Fibroblast of villous mesenchyme (primary cell): ENCODE measurements around the gene CLIC3. TPM values are rescaled to one million over a fixed set of nuclear protein-coding genes. Genes with fewer than 3 reads are reported as not detected.

Experiments used
- DNase-seq: peaks from one replicate; pipeline ENCODE4 v3.0.0-alpha.2; 2010; ENCODE audit warnings: low read depth
- H3K4me3 ChIP-seq: 2 replicates; pipeline ENCODE4 v1.5.1; 2011; ENCODE audit warnings: low read depth, mild to moderate bottlenecking, low read length
- CTCF ChIP-seq: IDR thresholded peaks from 2 replicates; pipeline ENCODE4 v1.5.1; 2012; ENCODE audit warnings: low read depth, mild to moderate bottlenecking, low read length; ENCODE audit not compliant: insufficient read depth
- total RNA-seq: library from RNA; depleted of rRNA; stranded (reverse); fragments of >200 nt; gene quantifications from 2 replicates; pipeline ENCODE4 v1.2.3, GENCODE V29; 2012

The CLIC3 gene
- total RNA-seq, 1 donor, result 43.2 TPM

GRCh38 chr9:136956604-136957003 is 39.8 kb downstream of the CLIC3 start:
- no peak for DNase-seq
- no peak for TF ChIP-seq CTCF
- no peak overlapping the region for H3K4me3 ChIP-seq

- H3K4me3 ChIP-seq, result no peak overlapping the region
- DNase-seq, result no peak
- TF ChIP-seq CTCF, result no peak
Observed at GRCh38 chr9:136955943-136956335, 40.4 kb downstream of the CLIC3 start.

GRCh38 chr9:136955202-136955942 is 41.0 kb downstream of the CLIC3 start:
- no peak overlapping the region for H3K4me3 ChIP-seq
- no peak for TF ChIP-seq CTCF
- no peak for DNase-seq

- TF ChIP-seq CTCF, result no peak
- no peak overlapping the region for H3K4me3 ChIP-seq
- no peak for DNase-seq
Observed at GRCh38 chr9:136954270-136955083, 41.9 kb downstream of the CLIC3 start.

GRCh38 chr9:136953771-136954269 is 42.5 kb downstream of the CLIC3 start:
- DNase-seq, result no peak
- H3K4me3 ChIP-seq, result no peak overlapping the region
- TF ChIP-seq CTCF, result no peak

- H3K4me3 ChIP-seq, result no peak overlapping the region
- TF ChIP-seq CTCF, result no peak
- no peak for DNase-seq
Observed at GRCh38 chr9:136952876-136953770, 43.2 kb downstream of the CLIC3 start.
